Measurements from ENCODE around the gene NCLN.

NCLN gene

GRCh38 chr19:3248728-3249326 lies 63.1 kb downstream of the NCLN start:
- no peak for DNase-seq (ENCODE audit: insufficient read length, low spot score)
- TF ChIP-seq SPI1 (IDR thresholded peaks at IDR 0.05; ENCODE audit: low read depth, low read length), result no peak
- no peak for TF ChIP-seq TAF1 (IDR thresholded peaks at IDR 0.05; ENCODE audit: low read depth, low read length)
- TF ChIP-seq PAX5 (IDR thresholded peaks at IDR 0.05; ENCODE audit: insufficient read depth, low read length, severe bottlenecking), result no peak
- no peak for FAIRE-seq

GRCh38 chr19:3249408-3249807 lies 63.7 kb downstream of the NCLN start:
- no peak for DNase-seq (ENCODE audit: insufficient read length, low spot score)
- no peak for FAIRE-seq
- TF ChIP-seq POLR2AphosphoS5 (IDR thresholded peaks at IDR 0.05; ENCODE audit: low read depth, low read length) (no peak), POU2F2 (IDR thresholded peaks at IDR 0.05; ENCODE audit: low read depth, low read length) (no peak), SPI1 (IDR thresholded peaks at IDR 0.05; ENCODE audit: low read depth, low read length) (no peak)

DNA sequence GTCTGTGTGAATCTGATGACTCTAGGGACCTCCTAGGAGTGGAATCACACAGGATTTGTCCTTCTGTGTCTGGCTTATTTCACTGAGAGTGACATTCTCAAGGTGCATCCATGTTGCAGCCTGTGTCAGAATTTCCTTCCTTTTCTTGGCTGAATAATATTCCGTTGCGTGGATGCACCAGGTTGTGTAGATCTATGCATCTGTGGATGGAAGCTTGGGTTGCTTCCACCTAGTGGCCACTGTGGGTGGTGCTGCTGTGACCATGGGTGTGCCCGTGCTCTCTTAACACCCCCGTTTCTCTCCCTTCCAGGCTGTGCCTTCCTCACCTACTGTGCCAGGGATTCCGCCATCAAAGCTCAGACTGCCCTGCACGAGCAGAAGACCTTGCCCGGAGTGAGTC lies 64.9 kb downstream of the NCLN start:
- no peak for DNase-seq (ENCODE audit: insufficient read length, low spot score)
- FAIRE-seq, result peak; percentile 91
- TF ChIP-seq PAX5 (IDR thresholded peaks at IDR 0.05; ENCODE audit: insufficient read depth, low read length, severe bottlenecking) (no peak), POLR2AphosphoS5 (IDR thresholded peaks at IDR 0.05; ENCODE audit: low read depth, low read length) (no peak), POU2F2 (IDR thresholded peaks at IDR 0.05; ENCODE audit: low read depth, low read length) (no peak), POLR2A (IDR thresholded peaks at IDR 0.05; ENCODE audit: low read depth, low read length) (no peak), TAF1 (IDR thresholded peaks at IDR 0.05; ENCODE audit: low read depth, low read length) (no peak), SPI1 (IDR thresholded peaks at IDR 0.05; ENCODE audit: low read depth, low read length) (no peak)

DNA sequence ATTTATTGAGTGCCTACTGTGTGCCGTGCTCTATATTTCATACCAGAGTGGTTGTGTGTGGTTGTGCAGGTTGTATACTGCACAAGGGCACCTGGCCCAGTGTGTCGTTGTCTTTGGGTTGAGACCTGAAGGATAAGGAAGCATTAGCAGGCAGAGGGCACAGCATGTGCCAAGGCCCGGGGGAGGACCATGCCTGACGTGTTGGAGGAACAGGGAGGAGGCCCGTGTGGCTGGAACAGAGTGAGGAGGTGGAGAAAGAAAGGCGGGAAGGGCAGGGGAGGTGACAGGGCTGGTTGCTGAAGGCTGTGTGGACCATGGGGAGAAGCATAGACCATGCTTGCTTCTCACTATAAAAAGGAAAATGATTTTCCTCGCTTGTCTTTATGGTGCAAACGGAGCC lies 65.5 kb downstream of the NCLN start:
- TF ChIP-seq POLR2AphosphoS5 (IDR thresholded peaks at IDR 0.05; ENCODE audit: low read depth, low read length) (no peak), POLR2A (IDR thresholded peaks at IDR 0.05; ENCODE audit: low read depth, low read length) (no peak), SPI1 (IDR thresholded peaks at IDR 0.05; ENCODE audit: low read depth, low read length) (no peak), PAX5 (IDR thresholded peaks at IDR 0.05; ENCODE audit: insufficient read depth, low read length, severe bottlenecking) (no peak), POU2F2 (IDR thresholded peaks at IDR 0.05; ENCODE audit: low read depth, low read length) (no peak), TAF1 (IDR thresholded peaks at IDR 0.05; ENCODE audit: low read depth, low read length) (no peak)
- no peak for DNase-seq (ENCODE audit: insufficient read length, low spot score)
- no peak for FAIRE-seq

DNA sequence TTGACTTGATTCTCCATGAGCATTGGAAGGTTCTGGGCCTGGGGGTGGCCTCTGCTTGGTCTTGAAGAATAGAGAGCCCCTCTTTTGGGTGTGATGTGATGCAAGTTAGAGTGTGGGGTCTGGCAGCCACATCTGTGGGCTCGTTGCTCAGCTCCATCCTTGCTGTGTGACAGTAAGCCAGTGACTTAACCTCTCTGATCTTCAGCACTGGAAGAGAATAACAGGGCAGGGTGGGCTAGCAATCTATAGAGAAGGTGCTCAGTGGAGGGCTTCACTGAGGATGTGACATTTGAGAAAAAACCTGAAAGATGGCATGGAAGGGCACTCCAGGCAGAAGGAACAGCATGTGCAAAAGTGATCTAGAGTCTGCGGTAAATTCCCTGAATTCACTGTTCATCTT lies 66.9 kb downstream of the NCLN start:
- no peak for TF ChIP-seq POLR2A (IDR thresholded peaks at IDR 0.05; ENCODE audit: low read depth, low read length)
- no peak for TF ChIP-seq SPI1 (IDR thresholded peaks at IDR 0.05; ENCODE audit: low read depth, low read length)
- no peak for TF ChIP-seq POU2F2 (IDR thresholded peaks at IDR 0.05; ENCODE audit: low read depth, low read length)
- TF ChIP-seq PAX5 (IDR thresholded peaks at IDR 0.05; ENCODE audit: insufficient read depth, low read length, severe bottlenecking), result no peak
- TF ChIP-seq TAF1 (IDR thresholded peaks at IDR 0.05; ENCODE audit: low read depth, low read length), result no peak
- no peak for TF ChIP-seq POLR2AphosphoS5 (IDR thresholded peaks at IDR 0.05; ENCODE audit: low read depth, low read length)
- no peak for DNase-seq (ENCODE audit: insufficient read length, low spot score)
- FAIRE-seq, result no peak

DNA sequence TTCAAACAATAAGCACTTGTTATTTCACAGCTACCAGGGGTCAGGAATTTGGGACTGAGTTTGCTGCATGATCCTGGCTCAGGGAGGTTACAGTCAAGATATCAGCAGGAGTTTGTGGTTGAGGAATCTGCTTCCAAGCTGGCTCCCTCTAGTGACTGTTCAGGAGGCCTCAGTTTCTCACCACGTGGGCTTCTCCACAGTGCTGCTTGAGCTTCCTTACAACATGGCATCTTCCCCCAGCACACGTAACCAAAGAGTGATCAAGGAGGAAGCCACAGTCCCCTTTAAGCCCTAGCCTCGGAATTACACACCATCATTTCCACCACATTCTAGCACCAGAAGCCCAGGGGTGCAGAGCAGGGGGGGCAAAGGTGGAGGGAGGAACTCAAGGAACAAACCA lies 67.5 kb downstream of the NCLN start:
- DNase-seq (ENCODE audit: insufficient read length, low spot score) (no peak), FAIRE-seq (no peak)
- TF ChIP-seq PAX5 (IDR thresholded peaks at IDR 0.05; ENCODE audit: insufficient read depth, low read length, severe bottlenecking) (no peak), TAF1 (IDR thresholded peaks at IDR 0.05; ENCODE audit: low read depth, low read length) (no peak)

GRCh38 chr19:3254520-3254919 lies 68.8 kb downstream of the NCLN start:
- FAIRE-seq (no peak), DNase-seq (ENCODE audit: insufficient read length, low spot score) (no peak)
- TF ChIP-seq PAX5 (IDR thresholded peaks at IDR 0.05; ENCODE audit: insufficient read depth, low read length, severe bottlenecking) (no peak), POU2F2 (IDR thresholded peaks at IDR 0.05; ENCODE audit: low read depth, low read length) (no peak), POLR2A (IDR thresholded peaks at IDR 0.05; ENCODE audit: low read depth, low read length) (no peak), POLR2AphosphoS5 (IDR thresholded peaks at IDR 0.05; ENCODE audit: low read depth, low read length) (no peak), TAF1 (IDR thresholded peaks at IDR 0.05; ENCODE audit: low read depth, low read length) (no peak), SPI1 (IDR thresholded peaks at IDR 0.05; ENCODE audit: low read depth, low read length) (no peak)

- no peak for DNase-seq (ENCODE audit: insufficient read length, low spot score)
- TF ChIP-seq PAX5 (IDR thresholded peaks at IDR 0.05; ENCODE audit: insufficient read depth, low read length, severe bottlenecking), result no peak
- no peak for TF ChIP-seq POU2F2 (IDR thresholded peaks at IDR 0.05; ENCODE audit: low read depth, low read length)
- FAIRE-seq, result no peak
Measured at GRCh38 chr19:3257071-3257470, 71.3 kb downstream of the NCLN start.
